Activated naive CD4-positive, alpha-beta T cell treated with anti-CD3 and anti-CD28 coated beads, Interleukin-2, amount 50 U/mL, for 24 hours (primary cell): ENCODE data around the gene NFIX.

Experiments used
- H3K27ac Mint-ChIP-seq: one replicate; pipeline ENCODE4 v1.8.0; 2021; ENCODE audit warnings: mild to moderate bottlenecking, mixed read lengths
- H3K27me3 Mint-ChIP-seq: one replicate; pipeline ENCODE4 v1.8.0; 2021; ENCODE audit warnings: mixed read lengths
- H3K36me3 Mint-ChIP-seq: one replicate; pipeline ENCODE4 v1.8.0; 2021; ENCODE audit warnings: mixed read lengths
- H3K4me1 Mint-ChIP-seq: one replicate; pipeline ENCODE4 v1.8.0; 2021; ENCODE audit warnings: mixed read lengths
- H3K4me3 Mint-ChIP-seq: one replicate; pipeline ENCODE4 v1.8.0; 2021; ENCODE audit warnings: mild to moderate bottlenecking, mixed read lengths
- H3K9me3 Mint-ChIP-seq: one replicate; pipeline ENCODE4 v1.8.0; 2021; ENCODE audit warnings: mixed read lengths

The NFIX gene

GRCh38 chr19:13120817-13121216 is 125.5 kb downstream of the NFIX start:
- H3K4me1 Mint-ChIP-seq: peaks cover 53% of the 10 kb centered on the region
- H3K27ac Mint-ChIP-seq: peak overlapping the region; percentile 81
- H3K4me3 Mint-ChIP-seq: peak overlapping the region; percentile 15
- no peaks in the 10 kb centered on the region for H3K27me3 Mint-ChIP-seq
- H3K9me3 Mint-ChIP-seq: no peaks in the 10 kb centered on the region
- H3K36me3 Mint-ChIP-seq: peaks cover 1% of the 10 kb centered on the region

- Mint-ChIP-seq H3K36me3 (no peaks in the 10 kb centered on the region), H3K27ac (peak overlapping the region; percentile 68), H3K9me3 (no peaks in the 10 kb centered on the region), H3K4me1 (peaks cover 49% of the 10 kb centered on the region), H3K4me3 (no peak overlapping the region), H3K27me3 (no peaks in the 10 kb centered on the region)
These were observed 126.4 kb downstream of the NFIX start for GRCh38 chr19:13121551-13122274.

- Mint-ChIP-seq H3K4me3 (no peak overlapping the region), H3K36me3 (no peaks in the 10 kb centered on the region), H3K27me3 (no peaks in the 10 kb centered on the region), H3K4me1 (peaks cover 44% of the 10 kb centered on the region), H3K27ac (peak overlapping the region; percentile 68), H3K9me3 (no peaks in the 10 kb centered on the region)
These were observed 127.1 kb downstream of the NFIX start for GRCh38 chr19:13122275-13122878.

GRCh38 chr19:13122980-13123957 is 128.0 kb downstream of the NFIX start:
- no peak overlapping the region for H3K4me3 Mint-ChIP-seq
- H3K27ac Mint-ChIP-seq: peak overlapping the region; percentile 87
- H3K4me1 Mint-ChIP-seq: peaks cover 50% of the 10 kb centered on the region
- H3K36me3 Mint-ChIP-seq: no peaks in the 10 kb centered on the region
- no peaks in the 10 kb centered on the region for H3K9me3 Mint-ChIP-seq
- no peaks in the 10 kb centered on the region for H3K27me3 Mint-ChIP-seq

- H3K27ac Mint-ChIP-seq: no peak overlapping the region
- H3K36me3 Mint-ChIP-seq: no peaks in the 10 kb centered on the region
These were observed 131.8 kb downstream of the NFIX start for GRCh38 chr19:13127051-13127450.

GRCh38 chr19:13127811-13128575 is 132.7 kb downstream of the NFIX start:
- no peak overlapping the region for H3K4me3 Mint-ChIP-seq
- H3K27ac Mint-ChIP-seq: peak overlapping the region; percentile 85
- H3K4me1 Mint-ChIP-seq: peaks cover 35% of the 10 kb centered on the region
- no peaks in the 10 kb centered on the region for H3K27me3 Mint-ChIP-seq
- H3K9me3 Mint-ChIP-seq: no peaks in the 10 kb centered on the region
- no peaks in the 10 kb centered on the region for H3K36me3 Mint-ChIP-seq

More at GRCh38 chr19:13127051-13127450, 131.8 kb downstream of the NFIX start:
- Mint-ChIP-seq H3K4me3 (no peak overlapping the region), H3K4me1 (peaks cover 37% of the 10 kb centered on the region), H3K27me3 (no peaks in the 10 kb centered on the region), H3K9me3 (no peaks in the 10 kb centered on the region)

GRCh38 chr19:13128583-13128982 is 133.3 kb downstream of the NFIX start:
- peaks cover 37% of the 10 kb centered on the region for H3K4me1 Mint-ChIP-seq
- H3K36me3 Mint-ChIP-seq: no peaks in the 10 kb centered on the region
- no peaks in the 10 kb centered on the region for H3K9me3 Mint-ChIP-seq
- no peaks in the 10 kb centered on the region for H3K27me3 Mint-ChIP-seq
- H3K27ac Mint-ChIP-seq: no peak overlapping the region
- H3K4me3 Mint-ChIP-seq: no peak overlapping the region

GRCh38 chr19:13129384-13129783 is 134.1 kb downstream of the NFIX start:
- Mint-ChIP-seq H3K27ac (no peak overlapping the region), H3K4me1 (peaks cover 36% of the 10 kb centered on the region), H3K36me3 (no peaks in the 10 kb centered on the region), H3K9me3 (no peaks in the 10 kb centered on the region), H3K4me3 (no peak overlapping the region), H3K27me3 (no peaks in the 10 kb centered on the region)

GRCh38 chr19:13130886-13131490 is 135.7 kb downstream of the NFIX start:
- peaks cover 36% of the 10 kb centered on the region for H3K4me1 Mint-ChIP-seq
- H3K36me3 Mint-ChIP-seq: no peaks in the 10 kb centered on the region
- H3K4me3 Mint-ChIP-seq: no peak overlapping the region
- H3K27ac Mint-ChIP-seq: peak overlapping the region; percentile 35
- H3K27me3 Mint-ChIP-seq: no peaks in the 10 kb centered on the region
- no peaks in the 10 kb centered on the region for H3K9me3 Mint-ChIP-seq

GRCh38 chr19:13132471-13133180 is 137.4 kb downstream of the NFIX start:
- H3K27ac Mint-ChIP-seq: peak overlapping the region; percentile 85
- no peaks in the 10 kb centered on the region for H3K27me3 Mint-ChIP-seq
- no peaks in the 10 kb centered on the region for H3K9me3 Mint-ChIP-seq
- peak overlapping the region; percentile 64 for H3K4me3 Mint-ChIP-seq
- peaks cover 36% of the 10 kb centered on the region for H3K4me1 Mint-ChIP-seq
- peaks cover 2% of the 10 kb centered on the region for H3K36me3 Mint-ChIP-seq

GRCh38 chr19:13133241-13133870 is 138.1 kb downstream of the NFIX start:
- no peaks in the 10 kb centered on the region for H3K27me3 Mint-ChIP-seq
- H3K4me1 Mint-ChIP-seq: peaks cover 31% of the 10 kb centered on the region
- H3K4me3 Mint-ChIP-seq: no peak overlapping the region
- no peak overlapping the region for H3K27ac Mint-ChIP-seq
- H3K36me3 Mint-ChIP-seq: peaks cover 2% of the 10 kb centered on the region
- H3K9me3 Mint-ChIP-seq: no peaks in the 10 kb centered on the region

GRCh38 chr19:13134626-13135025 is 139.4 kb downstream of the NFIX start:
- Mint-ChIP-seq H3K27ac (no peak overlapping the region), H3K4me3 (no peak overlapping the region), H3K9me3 (no peaks in the 10 kb centered on the region), H3K36me3 (peaks cover 2% of the 10 kb centered on the region), H3K27me3 (no peaks in the 10 kb centered on the region), H3K4me1 (peaks cover 24% of the 10 kb centered on the region)

GRCh38 chr19:13135068-13136062 is 140.1 kb downstream of the NFIX start:
- Mint-ChIP-seq H3K4me3 (no peak overlapping the region), H3K36me3 (peaks cover 2% of the 10 kb centered on the region)

More at GRCh38 chr19:13135068-13136062, 140.1 kb downstream of the NFIX start:
- H3K27ac Mint-ChIP-seq: no peak overlapping the region
- H3K4me1 Mint-ChIP-seq: peaks cover 24% of the 10 kb centered on the region
- no peaks in the 10 kb centered on the region for H3K9me3 Mint-ChIP-seq
- H3K27me3 Mint-ChIP-seq: no peaks in the 10 kb centered on the region
